IPS-NIHi7 (cell line): ENCODE measurements around the gene RAB7A.

Source experiments
- DNase-seq: peaks from one replicate; pipeline ENCODE4 v3.0.0; 2012; ENCODE audit warnings: mixed read lengths; ENCODE audit errors: extremely low spot score

RAB7A gene

DNA sequence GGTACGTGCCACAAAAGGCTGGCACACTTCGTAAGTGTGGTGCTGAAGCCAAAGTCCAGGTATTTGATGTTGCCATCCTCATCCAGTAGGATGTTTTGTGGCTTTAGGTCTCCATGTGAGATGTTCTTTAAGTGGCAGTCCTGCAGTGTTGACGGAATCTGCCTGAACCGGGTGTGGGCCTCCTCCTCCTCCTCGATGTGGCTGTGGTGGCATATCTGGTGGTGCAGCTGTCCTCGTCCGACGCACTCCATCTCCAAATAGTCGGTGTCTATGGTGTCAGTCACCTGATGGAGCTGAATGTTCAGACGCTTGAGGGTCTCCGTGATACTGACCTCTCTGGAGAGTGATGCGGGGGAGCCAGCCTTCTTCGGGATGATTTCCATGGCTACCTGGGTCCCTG, 123.0 kb downstream of the RAB7A start:
- DNase-seq, result no peak

DNA sequence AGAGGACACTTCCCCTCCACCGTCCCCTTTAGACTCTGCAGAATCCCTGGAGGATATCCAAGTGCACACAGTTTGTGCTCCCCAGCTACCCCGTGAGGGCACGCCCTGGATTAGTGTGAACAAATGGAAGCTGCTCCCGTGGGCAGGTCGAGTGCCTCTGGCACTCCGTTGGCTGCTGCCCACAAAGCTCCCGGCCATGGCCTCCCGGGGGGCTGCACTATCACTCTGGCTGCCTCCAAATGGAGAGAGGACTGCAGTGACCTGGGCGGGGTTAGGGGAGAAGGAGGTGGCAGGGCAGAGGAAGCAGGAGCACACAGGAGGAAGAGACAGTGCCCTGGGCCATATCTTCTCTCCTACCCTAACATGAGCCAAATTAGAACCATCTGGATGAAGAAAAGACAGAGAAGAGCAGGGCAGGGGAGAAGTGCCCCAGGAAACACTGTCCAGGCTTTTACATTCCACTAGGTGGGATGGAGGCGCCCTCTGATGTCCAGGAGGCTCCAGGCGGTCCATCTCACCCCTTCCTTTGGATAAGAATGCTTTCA, 124.0 kb downstream of the RAB7A start:
- DNase-seq, result peak; percentile 58

DNA sequence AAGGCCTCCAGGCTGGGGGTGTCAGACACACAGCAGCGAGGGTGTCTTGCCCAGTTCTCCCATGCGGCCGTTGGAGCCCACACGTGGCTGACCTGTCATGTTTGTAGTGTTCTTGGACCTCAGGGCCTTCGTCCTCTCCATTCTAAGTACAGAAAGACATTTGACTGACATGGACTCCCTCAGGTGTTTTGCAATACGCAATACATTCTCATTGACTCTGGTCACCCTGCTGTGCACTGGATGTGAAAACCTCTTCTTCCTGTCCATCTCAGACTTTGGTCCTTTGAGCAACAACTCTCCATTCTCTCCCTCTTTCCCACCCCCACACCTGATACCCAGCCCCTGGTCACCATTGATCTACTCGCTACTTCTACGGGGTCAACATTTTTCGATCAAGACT, 124.6 kb downstream of the RAB7A start:
- no peak for DNase-seq

DNA sequence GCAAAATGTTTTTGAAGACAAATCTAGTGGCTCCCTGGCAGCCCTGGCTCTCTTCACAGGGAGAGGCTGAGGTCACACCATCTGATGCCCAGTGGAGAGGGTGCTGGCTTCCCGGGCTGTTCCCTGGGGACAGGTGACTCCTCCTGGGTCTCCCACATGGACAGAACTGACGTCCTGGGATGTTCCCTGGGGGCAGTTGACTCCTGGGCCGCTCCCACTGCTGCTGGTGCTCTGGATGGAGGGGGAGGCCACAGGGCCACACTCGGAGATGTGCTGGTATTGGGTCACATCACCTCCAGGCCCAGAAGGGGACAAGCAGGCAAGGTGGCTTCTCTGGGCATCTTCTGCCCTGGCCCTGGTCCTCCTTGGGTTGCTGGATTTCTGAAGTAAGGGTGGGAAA, 125.6 kb downstream of the RAB7A start:
- no peak for DNase-seq

DNA sequence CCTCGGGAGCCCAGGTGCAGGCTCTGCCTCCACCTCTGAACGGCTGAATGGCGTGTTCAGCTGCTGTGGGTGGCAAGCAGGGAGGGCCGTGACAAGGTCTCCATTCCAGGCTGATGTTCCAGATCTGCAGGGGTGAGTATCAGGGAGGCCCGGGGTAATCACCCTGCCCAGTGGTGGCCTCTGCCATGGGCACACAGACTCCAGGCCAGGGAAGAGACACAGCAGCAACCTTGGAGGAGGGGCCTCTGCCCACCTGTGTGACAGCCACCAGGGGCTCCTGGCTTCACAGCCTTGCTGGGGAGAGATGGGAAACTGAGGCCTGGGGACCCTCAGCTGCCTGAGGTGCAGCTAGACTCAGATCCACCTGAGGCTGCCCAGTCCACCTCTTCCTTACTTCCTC, 127.8 kb downstream of the RAB7A start:
- no peak for DNase-seq

DNA sequence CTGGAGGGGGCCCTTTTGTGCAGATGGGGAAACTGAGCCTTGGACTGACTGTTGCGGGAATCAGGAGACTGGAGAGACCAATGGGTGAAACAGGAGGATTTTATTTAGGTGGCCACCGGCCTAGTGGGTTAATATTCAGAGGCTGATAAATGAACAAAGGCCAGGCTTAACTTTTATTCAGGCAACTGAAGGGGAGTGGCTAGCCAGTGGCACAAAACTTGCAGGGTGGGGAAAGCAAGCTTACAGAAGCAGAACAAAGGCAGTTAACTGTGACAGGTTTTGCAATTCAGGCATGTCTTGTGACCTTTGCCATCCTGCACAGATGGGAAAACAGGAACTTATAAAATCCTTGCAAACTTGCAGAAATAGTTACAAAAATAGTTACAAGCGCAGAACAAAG, 128.5 kb downstream of the RAB7A start:
- no peak for DNase-seq

- no peak for DNase-seq
These were observed 129.6 kb downstream of the RAB7A start for GRCh38 chr3:128855569-128855968.

DNA sequence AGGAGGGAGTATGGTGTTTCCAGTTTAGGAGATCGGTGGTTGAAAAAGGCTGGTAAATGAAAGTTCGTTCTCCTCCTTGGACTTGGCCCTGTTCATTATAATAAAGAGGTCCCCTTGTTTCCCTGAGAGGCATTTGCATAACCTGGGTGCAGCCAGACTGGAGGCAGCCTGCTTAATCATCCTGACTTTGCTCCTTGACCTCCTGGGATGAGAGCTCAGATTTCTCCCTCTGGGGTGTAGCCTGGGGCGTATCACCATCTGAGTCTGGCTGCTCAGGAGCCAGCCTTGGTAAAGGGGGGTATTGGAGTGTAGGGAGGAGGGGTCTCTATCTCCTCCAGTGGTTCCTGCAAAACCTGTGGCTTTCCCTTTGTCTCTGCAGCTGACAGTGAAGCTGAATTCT, 132.2 kb downstream of the RAB7A start:
- DNase-seq, result no peak

- DNase-seq, result no peak
These were observed 133.6 kb downstream of the RAB7A start for GRCh38 chr3:128859630-128860029.

DNA sequence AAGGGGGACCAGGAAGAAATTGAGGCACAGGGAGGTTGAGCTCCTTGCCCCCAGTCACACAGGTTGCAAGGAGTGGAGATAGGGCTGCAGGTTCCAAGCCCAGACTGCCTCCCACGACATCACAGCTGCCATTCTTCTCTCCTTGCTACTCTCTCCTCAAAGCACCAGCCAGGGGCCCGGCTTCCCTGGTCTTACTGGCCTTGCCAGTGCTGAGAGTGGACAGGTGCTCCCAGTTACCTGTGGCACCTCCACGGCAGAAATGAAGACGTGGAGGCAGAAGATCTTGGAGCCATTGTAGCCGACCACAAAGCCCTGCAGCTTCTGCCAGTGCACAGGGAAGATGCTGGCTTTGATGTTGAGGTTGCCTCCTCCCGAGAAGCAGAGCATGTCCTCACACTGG, 135.5 kb downstream of the RAB7A start:
- DNase-seq, result no peak

GRCh38 chr3:128863560-128863959, 137.6 kb downstream of the RAB7A start:
- DNase-seq, result no peak
